ENCODE results near the gene OXT. TPM values are rescaled to one million over a fixed set of nuclear protein-coding genes. Genes with fewer than 3 reads are reported as not detected.
"Not testable (repeated sequence)": the region's sequence is repeated elsewhere in the genome, so short reads cannot be mapped to it uniquely, and the experiment has no call there.

OXT gene
- total RNA-seq, 2 donors from 2014 or later = not detected

DNA sequence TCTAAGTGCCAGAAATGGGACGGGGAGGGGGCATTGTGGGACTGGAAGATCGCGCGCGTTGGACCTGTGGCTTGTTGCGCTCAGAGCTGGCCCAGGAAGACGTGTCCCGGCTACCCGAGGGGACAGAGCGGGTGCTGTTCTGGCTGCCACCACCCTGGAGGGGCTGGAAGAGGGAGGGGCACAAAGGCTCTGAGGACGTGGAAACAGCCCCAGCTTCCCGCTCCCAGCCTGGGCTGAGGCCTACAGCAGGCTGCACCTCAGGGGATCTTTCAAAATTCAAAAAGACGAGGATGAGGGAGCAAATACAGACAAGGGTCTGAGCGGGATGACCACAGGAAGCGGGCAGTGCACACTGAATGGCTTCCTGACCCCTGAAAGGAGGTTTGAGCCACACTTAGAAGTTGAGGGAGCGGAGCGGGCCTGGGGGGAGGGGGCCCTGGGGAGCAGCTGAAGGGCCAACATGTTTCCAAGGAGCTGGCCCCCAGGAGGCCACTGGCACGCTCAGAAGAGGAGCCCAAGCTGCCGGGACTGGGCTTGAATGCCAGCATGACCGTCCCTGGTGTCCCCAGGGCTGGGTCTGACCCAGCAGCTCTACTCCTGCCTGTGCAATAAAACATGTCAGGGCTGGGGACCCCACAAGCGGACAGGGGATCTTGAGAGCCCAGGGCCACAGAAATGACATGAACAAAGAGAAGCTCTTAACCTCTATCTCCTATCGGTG lies 1.3 kb downstream of the OXT start:
- H3K4me1 ChIP-seq = peaks cover 0 to 17% of the 10 kb centered on the region in 2 donors
- DNase-seq (ENCODE audit: low spot score) = no peak
- peak overlapping the region; percentile 33 to 59 for H3K4me3 ChIP-seq
- H3K27ac ChIP-seq = no peak overlapping the region
- TF ChIP-seq CTCF (IDR thresholded peaks at IDR 0.05) = no peak
- no peaks in the 10 kb centered on the region for H3K36me3 ChIP-seq
- peaks cover 0 to 5% of the 10 kb centered on the region in 2 donors for H3K27me3 ChIP-seq
- H3K9me3 ChIP-seq = no peaks in the 10 kb centered on the region

GRCh38 chr20:3073251-3073643 lies 1.8 kb downstream of the OXT start:
- not testable (repeated sequence) for H3K27ac ChIP-seq; DNase-seq (ENCODE audit: low spot score); H3K9me3 ChIP-seq; H3K27me3 ChIP-seq; H3K4me3 ChIP-seq; H3K36me3 ChIP-seq
- peaks cover 0 to 17% of the 10 kb centered on the region in 2 donors for H3K4me1 ChIP-seq

- TF ChIP-seq CTCF (IDR thresholded peaks at IDR 0.05) = no peak
- Histone ChIP-seq H3K36me3 (no peaks in the 10 kb centered on the region), H3K9me3 (no peaks in the 10 kb centered on the region), H3K27me3 (peaks cover 0 to 5% of the 10 kb centered on the region in 2 donors), H3K27ac (no peak overlapping the region), H3K4me3 (no peak overlapping the region), H3K4me1 (peaks cover 0 to 17% of the 10 kb centered on the region in 2 donors)
- DNase-seq (ENCODE audit: low spot score) = no peak
These were observed 3.4 kb downstream of the OXT start for GRCh38 chr20:3074812-3075211.

DNA sequence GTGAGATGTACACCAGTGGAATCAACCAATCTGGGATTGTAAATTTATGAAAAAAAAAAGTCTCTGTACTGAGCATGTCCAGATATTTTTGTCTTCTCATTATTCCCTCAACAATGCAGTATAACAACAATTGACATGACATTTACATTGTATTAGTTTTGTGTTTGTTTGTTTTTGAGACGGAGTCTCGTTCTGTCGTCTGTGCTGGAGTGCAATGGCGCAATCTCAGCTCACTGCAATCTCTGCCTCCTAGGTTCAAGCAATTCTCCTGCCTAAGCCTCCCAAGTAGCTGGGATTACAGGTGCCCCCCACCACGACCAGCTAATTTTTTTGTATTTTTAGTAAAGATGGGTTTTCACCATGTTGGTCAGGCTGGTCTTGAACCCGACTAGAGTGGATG lies 3.9 kb downstream of the OXT start:
- not testable (repeated sequence) for H3K36me3 ChIP-seq, H3K9me3 ChIP-seq, H3K27me3 ChIP-seq

DNA sequence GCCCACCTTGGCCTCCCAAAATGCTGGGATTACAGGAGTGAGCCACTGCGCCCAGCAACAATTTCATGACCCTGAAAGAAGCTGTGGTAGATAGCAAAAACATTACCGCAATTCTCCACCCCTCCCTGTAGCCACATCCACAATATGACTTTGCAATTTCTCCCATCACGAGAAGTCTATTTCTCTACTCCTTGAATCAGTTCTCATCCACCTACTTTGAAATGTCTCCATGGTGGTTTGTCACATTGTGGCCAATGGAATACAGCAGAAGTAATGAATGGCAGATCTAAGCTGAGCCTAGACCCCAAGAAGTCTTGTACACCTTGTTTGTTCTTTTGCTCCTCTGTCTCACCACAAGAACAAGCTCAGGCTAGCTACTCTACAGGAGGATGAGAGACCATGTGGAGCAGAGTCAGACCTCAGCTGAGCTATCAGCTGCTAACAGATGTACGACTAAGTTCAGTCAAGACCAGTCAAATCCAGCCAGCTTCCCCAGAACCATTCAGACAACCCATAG lies 6.3 kb downstream of the OXT start:
- no peak for DNase-seq (ENCODE audit: low spot score)
- H3K27me3 ChIP-seq = peaks cover 0 to 10% of the 10 kb centered on the region in 2 donors
- H3K4me1 ChIP-seq = peaks cover 0 to 14% of the 10 kb centered on the region in 2 donors
- no peak overlapping the region for H3K27ac ChIP-seq
- no peak overlapping the region for H3K4me3 ChIP-seq
- TF ChIP-seq CTCF (IDR thresholded peaks at IDR 0.05) = no peak
- no peaks in the 10 kb centered on the region for H3K9me3 ChIP-seq
- H3K36me3 ChIP-seq = no peaks in the 10 kb centered on the region

More for the DNA sequence above, 3.9 kb downstream of the OXT start:
- H3K27ac ChIP-seq; DNase-seq (ENCODE audit: low spot score); H3K4me3 ChIP-seq: not testable (repeated sequence)
- H3K4me1 ChIP-seq = peaks cover 0 to 17% of the 10 kb centered on the region in 2 donors

DNA sequence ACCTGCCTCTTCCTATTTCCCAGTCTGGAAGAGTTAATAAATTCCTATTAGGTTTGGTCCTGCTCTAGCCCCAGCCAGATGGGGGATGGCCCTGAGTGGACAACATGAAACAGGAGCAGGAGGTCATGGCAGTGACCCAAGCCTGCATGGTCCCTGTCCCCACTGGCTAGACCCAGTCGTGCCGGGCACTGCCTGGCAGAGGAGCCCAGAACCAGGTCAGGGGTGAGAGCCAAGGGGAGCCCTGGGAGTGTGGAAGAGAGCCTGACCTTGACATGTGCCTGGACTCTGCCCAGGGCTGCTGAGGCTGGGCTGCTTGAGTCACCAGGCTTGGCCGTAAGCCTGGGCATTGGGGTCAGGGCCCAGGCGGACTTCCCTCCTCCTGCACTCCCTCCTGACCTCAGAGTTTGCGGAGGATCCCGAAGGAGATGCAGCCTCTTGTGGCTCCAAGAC lies 9.5 kb downstream of the OXT start:
- Histone ChIP-seq H3K4me1 (peaks cover 0 to 20% of the 10 kb centered on the region in 2 donors), H3K9me3 (no peaks in the 10 kb centered on the region), H3K36me3 (no peaks in the 10 kb centered on the region), H3K27me3 (peaks cover 6 to 14% of the 10 kb centered on the region in 2 donors), H3K27ac (no peak overlapping the region), H3K4me3 (no peak overlapping the region)
- peak; percentile 65 for DNase-seq (ENCODE audit: low spot score)
- TF ChIP-seq CTCF (IDR thresholded peaks at IDR 0.05) = no peak

Measured in right atrium auricular region (tissue), 2 donors.